SU-DHL-6 (cell line): ENCODE results near the gene CLPX.

Experiments
- CTCF ChIP-seq: fragments of 200-600 bp; sonication (generic); IDR thresholded peaks from one replicate; pipeline ENCODE4 v1.5.1; 2017; ENCODE audit warnings: antibody characterized with exemption, mild to moderate bottlenecking, low read length, moderate library complexity; ENCODE audit not compliant: insufficient read depth, poor library complexity, severe bottlenecking
- EZH2phosphoT487 ChIP-seq: fragments of 200-600 bp; sonication (generic), shearing (Covaris generic); conservative IDR thresholded peaks from 2 replicates; pipeline ENCODE4 v1.6.1; 2018; ENCODE audit warnings: mild to moderate bottlenecking, antibody characterized with exemption, low read length, moderate library complexity, mixed read lengths

DNA sequence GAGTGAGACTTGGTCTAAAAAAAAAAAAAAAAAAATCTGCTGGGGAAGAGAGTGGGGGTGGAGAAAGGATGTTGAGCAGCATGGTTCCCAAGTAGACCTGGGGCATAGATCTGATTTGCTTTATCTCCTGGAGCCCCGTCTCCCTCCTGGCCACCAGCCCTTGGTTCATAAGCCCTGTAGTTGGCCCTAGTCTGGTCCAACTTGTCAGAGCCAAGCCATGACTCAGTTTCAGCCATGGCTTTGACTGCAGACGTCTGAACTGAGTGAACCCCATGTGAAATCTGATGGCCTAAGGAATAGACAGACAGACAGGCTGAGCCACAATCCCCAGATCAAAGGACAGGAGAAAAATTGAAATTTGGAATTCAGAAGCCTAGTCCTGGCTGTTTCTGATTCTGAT is 28.1 kb upstream of the CLPX start:
- no peak for TF ChIP-seq CTCF
- no peak for TF ChIP-seq EZH2phosphoT487
